Tibial nerve (tissue), 4 donors: Measurements from ENCODE around the gene FAM170B.

Experiments used
- EP300 ChIP-seq, 2 donors: sonication (generic); formaldehyde crosslinking; IDR thresholded peaks; one replicate each; pipeline ENCODE4 v1.6.1; 2017; ENCODE audit warnings: antibody characterized with exemption in 2 of 2, mild to moderate bottlenecking in 1 of 2
- POLR2A ChIP-seq, 2 donors: fragments of 450-650 bp; IDR thresholded peaks; one replicate each; pipeline ENCODE4 v1.6.1; 2017; ENCODE audit warnings: antibody characterized with exemption in 2 of 2, mild to moderate bottlenecking in 2 of 2, moderate library complexity in 2 of 2
- TF ChIP-seq, protein P1 (sequence below), 5 experiments: fragments of 200-600 bp in 3 of 5; fragments of 450-650 bp in 2 of 5; sonication (generic) in 3 of 5; IDR thresholded peaks; one replicate each; pipeline ENCODE4 v1.5.1; 2016 to 2019; ENCODE audit warnings: antibody characterized with exemption in 5 of 5, mild to moderate bottlenecking in 3 of 5, moderate library complexity in 2 of 5

DNA sequence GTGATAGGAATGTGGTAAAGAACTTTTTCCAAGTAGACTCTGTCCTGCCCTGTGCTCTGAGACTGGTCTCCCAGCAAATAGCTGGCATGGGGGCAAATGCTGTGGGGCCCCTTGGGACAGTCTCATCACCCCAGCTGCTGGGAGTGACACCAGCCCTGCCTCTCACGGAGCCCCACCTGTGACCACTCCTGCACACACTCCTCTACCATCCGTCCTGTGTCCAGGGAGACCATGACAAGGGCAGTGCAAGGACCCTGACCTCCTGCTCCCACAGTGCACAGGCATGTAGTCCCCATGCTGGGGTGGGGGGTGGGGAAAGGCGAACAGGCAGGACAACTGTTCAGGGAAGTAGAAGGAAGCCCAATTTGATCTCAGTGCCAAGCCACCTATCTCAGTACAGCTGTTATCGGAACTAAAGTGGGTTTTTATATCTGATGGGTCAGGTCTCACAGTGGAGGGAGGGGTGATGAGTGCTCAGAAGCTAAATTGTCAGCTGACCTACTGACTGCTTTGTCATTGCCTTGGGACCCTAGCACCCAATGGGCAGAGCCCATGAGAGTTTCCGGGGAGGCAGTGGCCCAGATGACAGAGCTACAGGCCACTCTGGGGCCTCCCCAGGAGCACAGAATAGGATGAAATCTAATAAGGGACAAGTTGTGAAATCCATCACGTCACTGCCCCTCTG, 43.0 kb downstream of the FAM170B start:
- TF ChIP-seq, protein P1, sequence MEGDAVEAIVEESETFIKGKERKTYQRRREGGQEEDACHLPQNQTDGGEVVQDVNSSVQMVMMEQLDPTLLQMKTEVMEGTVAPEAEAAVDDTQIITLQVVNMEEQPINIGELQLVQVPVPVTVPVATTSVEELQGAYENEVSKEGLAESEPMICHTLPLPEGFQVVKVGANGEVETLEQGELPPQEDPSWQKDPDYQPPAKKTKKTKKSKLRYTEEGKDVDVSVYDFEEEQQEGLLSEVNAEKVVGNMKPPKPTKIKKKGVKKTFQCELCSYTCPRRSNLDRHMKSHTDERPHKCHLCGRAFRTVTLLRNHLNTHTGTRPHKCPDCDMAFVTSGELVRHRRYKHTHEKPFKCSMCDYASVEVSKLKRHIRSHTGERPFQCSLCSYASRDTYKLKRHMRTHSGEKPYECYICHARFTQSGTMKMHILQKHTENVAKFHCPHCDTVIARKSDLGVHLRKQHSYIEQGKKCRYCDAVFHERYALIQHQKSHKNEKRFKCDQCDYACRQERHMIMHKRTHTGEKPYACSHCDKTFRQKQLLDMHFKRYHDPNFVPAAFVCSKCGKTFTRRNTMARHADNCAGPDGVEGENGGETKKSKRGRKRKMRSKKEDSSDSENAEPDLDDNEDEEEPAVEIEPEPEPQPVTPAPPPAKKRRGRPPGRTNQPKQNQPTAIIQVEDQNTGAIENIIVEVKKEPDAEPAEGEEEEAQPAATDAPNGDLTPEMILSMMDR (IDR thresholded peaks at IDR 0.05): no peak
- no peak for TF ChIP-seq POLR2A (IDR thresholded peaks at IDR 0.05)
- TF ChIP-seq EP300 (IDR thresholded peaks at IDR 0.05): no peak
